ENCODE results near the gene CPLANE2.

Gene CPLANE2

DNA sequence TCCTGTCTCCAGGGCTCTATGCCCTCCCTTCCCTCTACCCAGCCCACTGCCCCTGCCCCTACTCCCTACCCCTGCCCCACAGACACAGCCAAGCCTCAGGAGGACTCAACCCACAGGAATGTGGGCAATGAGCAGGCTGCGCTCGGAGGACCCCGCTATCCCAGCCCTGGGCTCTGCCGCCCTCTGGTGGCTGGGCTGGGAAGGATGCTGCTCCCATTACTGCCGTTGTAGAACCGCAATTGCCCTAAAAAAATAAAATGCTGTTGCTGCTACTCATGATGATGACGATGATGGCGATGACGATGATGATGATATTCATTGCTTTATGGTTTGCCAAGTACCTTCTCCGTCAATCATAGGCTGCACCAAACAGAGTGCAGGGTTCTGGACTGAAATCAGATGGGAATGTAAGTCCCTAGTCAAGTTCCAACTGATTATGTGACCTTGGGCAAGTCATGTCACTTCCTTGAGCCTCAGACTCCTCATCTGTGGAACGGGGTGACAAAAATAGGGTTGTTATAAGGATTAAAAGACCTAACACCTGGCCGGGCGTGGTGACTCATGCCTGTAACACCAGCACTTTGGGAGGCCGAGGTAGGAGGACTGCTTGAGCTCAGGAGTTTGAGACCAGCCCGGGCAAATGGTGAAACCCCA lies 49.1 kb downstream of the CPLANE2 start:
- peak; percentile 64 for DNase-seq (ENCODE audit: extremely low read depth, low read depth)
- TF ChIP-seq, protein P1, sequence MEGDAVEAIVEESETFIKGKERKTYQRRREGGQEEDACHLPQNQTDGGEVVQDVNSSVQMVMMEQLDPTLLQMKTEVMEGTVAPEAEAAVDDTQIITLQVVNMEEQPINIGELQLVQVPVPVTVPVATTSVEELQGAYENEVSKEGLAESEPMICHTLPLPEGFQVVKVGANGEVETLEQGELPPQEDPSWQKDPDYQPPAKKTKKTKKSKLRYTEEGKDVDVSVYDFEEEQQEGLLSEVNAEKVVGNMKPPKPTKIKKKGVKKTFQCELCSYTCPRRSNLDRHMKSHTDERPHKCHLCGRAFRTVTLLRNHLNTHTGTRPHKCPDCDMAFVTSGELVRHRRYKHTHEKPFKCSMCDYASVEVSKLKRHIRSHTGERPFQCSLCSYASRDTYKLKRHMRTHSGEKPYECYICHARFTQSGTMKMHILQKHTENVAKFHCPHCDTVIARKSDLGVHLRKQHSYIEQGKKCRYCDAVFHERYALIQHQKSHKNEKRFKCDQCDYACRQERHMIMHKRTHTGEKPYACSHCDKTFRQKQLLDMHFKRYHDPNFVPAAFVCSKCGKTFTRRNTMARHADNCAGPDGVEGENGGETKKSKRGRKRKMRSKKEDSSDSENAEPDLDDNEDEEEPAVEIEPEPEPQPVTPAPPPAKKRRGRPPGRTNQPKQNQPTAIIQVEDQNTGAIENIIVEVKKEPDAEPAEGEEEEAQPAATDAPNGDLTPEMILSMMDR (IDR thresholded peaks at IDR 0.05; ENCODE audit: low read depth, low read length, missing control alignments): peak; percentile 97
- no peak overlapping the region for H3K4me3 ChIP-seq (replicated peaks; ENCODE audit: low read depth, low read length)

DNA sequence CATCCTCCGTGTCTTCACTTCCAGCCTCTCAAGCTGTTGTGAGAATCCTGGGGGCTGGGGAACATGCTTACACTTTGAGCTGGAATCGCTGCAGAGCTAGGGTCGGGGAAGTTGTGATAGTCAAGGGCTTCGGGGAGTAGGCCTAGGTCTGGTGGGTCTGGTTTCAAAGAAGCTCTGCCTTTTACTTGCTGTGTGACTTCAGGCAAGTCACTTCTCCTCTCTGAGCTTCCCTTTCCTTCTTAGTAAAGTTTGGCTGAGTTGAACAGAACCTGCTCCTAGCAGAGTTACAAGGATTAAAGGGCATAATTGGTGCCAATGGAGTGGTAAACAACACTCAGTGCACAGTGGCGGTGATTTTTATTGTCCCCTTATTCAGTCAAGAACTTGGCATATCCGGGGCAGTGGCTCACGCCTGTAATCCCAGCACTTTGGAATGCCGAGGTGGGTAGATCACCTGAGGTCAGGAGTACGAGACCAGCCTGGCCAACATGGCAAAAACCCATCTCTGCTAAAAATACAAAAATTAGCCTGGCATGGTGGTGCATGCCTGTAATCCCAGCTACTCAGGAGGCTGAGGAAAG lies 50.2 kb downstream of the CPLANE2 start:
- DNase-seq (ENCODE audit: extremely low read depth, low read depth): no peak
- TF ChIP-seq, protein P1 (IDR thresholded peaks at IDR 0.05; ENCODE audit: low read depth, low read length, missing control alignments): no peak
- H3K4me3 ChIP-seq (replicated peaks; ENCODE audit: low read depth, low read length): no peak overlapping the region

GRCh38 chr1:16184557-16185303 lies 52.3 kb downstream of the CPLANE2 start:
- TF ChIP-seq, protein P1 (IDR thresholded peaks at IDR 0.05; ENCODE audit: low read depth, low read length, missing control alignments): no peak
- no peak for DNase-seq (ENCODE audit: extremely low read depth, low read depth)
- H3K4me3 ChIP-seq (replicated peaks; ENCODE audit: low read depth, low read length): no peak overlapping the region

- TF ChIP-seq, protein P1 (IDR thresholded peaks at IDR 0.05; ENCODE audit: low read depth, low read length, missing control alignments): no peak
- H3K4me3 ChIP-seq (replicated peaks; ENCODE audit: low read depth, low read length): no peak overlapping the region
- DNase-seq (ENCODE audit: extremely low read depth, low read depth): no peak
These were observed 53.0 kb downstream of the CPLANE2 start for GRCh38 chr1:16183765-16184556.

GRCh38 chr1:16183179-16183578 lies 53.8 kb downstream of the CPLANE2 start:
- no peak overlapping the region for H3K4me3 ChIP-seq (replicated peaks; ENCODE audit: low read depth, low read length)
- DNase-seq (ENCODE audit: extremely low read depth, low read depth): no peak
- TF ChIP-seq, protein P1 (IDR thresholded peaks at IDR 0.05; ENCODE audit: low read depth, low read length, missing control alignments): no peak

DNA sequence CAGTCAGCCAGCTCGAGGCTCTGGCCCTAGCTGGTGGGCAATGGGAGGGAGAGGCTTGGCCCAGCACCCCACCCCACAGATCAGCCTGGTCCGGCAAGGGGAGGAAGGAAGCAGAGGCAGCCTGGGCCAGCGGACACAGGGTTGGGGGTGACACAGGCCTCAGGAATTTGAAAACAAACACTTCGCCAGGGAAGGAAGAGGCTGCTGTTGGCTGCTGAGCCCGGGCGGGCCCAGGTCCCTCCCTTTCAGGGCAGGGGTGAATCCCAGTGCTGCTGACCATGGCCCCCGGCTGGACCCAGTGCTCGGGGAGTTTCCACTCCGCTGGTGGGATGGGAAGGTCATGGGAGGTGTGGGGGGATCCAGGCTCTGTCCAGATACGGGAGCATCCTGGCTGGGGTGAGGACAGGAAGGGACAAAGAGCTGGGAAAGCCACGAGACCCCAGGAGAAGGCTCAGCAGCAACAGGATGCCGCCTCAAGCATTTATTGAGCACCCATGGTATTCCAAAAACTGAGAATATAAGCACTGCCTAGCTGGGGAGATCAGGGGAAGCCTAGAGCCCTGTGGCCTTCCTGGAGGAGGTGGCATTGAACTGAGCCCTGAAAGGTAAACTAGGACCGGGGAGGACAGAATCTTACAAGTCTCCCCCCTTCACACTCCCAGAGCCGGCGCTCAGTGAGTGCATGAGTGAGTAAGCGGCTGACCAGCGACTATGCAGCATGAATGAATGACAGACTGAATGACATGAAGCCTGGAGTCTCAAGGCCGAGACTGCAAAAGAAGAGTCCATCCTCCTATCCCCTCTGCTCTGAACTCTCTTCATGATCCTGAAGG lies 54.9 kb downstream of the CPLANE2 start:
- TF ChIP-seq, protein P1 (IDR thresholded peaks at IDR 0.05; ENCODE audit: low read depth, low read length, missing control alignments): no peak
- H3K4me3 ChIP-seq (replicated peaks; ENCODE audit: low read depth, low read length): no peak overlapping the region
- peak; percentile 83 for DNase-seq (ENCODE audit: extremely low read depth, low read depth)

All from HFF-Myc (cell line).